Keratinocyte (primary cell): Measurements from ENCODE around the gene DSC3. TPM values are rescaled to one million over a fixed set of nuclear protein-coding genes. Genes with fewer than 3 reads are reported as not detected.
A peak's percentile ranks its signal among the peaks of the same experiment; 100 is the strongest.
"Not testable (repeated sequence)": the region's sequence is repeated elsewhere in the genome, so short reads cannot be mapped to it uniquely, and the experiment has no call there.

Experiments
- DNase-seq: peaks from one replicate; pipeline ENCODE4 v3.0.0-alpha.2; 2011; ENCODE audit warnings: low read depth, missing footprints, low spot score
- FAIRE-seq: peaks from 2 replicates; lab custom pipeline; 2011; peaks lifted over from hg19 to GRCh38; lab: Jason Lieb, UNC
- H2AFZ ChIP-seq: 2 replicates; pipeline ENCODE4 v1.6.0; 2012; ENCODE audit warnings: low read length, control low read depth, inconsistent platforms; ENCODE audit not compliant: control insufficient read depth
- H3K27ac ChIP-seq: 2 replicates; pipeline ENCODE4 v1.5.1; 2011; ENCODE audit warnings: low read length; ENCODE audit not compliant: control insufficient read depth, insufficient read depth
- H3K27me3 ChIP-seq: 3 replicates; pipeline ENCODE4 v1.6.0; 2011; ENCODE audit warnings: low read length; ENCODE audit not compliant: control insufficient read depth, insufficient read depth; ENCODE audit errors: extremely low read depth
- H3K36me3 ChIP-seq, 2 experiments: 2 replicates in 1 of 2; 3 replicates in 1 of 2; pipeline ENCODE4 v1.5.1; 2011; ENCODE audit warnings: low read length in 2 of 2, mild to moderate bottlenecking in 1 of 2; ENCODE audit not compliant: control insufficient read depth in 2 of 2, insufficient read depth in 2 of 2; ENCODE audit errors: extremely low read depth in 1 of 2
- H3K4me1 ChIP-seq: 3 replicates; pipeline ENCODE4 v1.5.1; 2011; ENCODE audit warnings: low read length; ENCODE audit not compliant: control insufficient read depth, insufficient read depth; ENCODE audit errors: extremely low read depth
- H3K4me2 ChIP-seq: 3 replicates; pipeline ENCODE4 v1.6.0; 2011; ENCODE audit warnings: low read depth, low read length; ENCODE audit not compliant: control insufficient read depth, insufficient read depth; ENCODE audit errors: extremely low read depth
- H3K4me3 ChIP-seq, 3 experiments: fragments of 200-600 bp in 1 of 3; sonication (generic) in 1 of 3; 2 replicates in 2 of 3; 3 replicates in 1 of 3; pipeline ENCODE4 v1.5.1; 2011 to 2016; ENCODE audit warnings: low read length in 3 of 3, mild to moderate bottlenecking in 3 of 3, control low read depth in 2 of 3, inconsistent platforms in 1 of 3, low read depth in 1 of 3, mixed read lengths in 1 of 3, mixed run types in 1 of 3, moderate library complexity in 1 of 3; ENCODE audit not compliant: control insufficient read depth in 2 of 3, insufficient read depth in 2 of 3; ENCODE audit errors: extremely low read depth in 1 of 3
- H3K79me2 ChIP-seq: 2 replicates; pipeline ENCODE4 v1.6.0; 2012; ENCODE audit warnings: low read length; ENCODE audit not compliant: control insufficient read depth, insufficient read depth
- H3K9ac ChIP-seq: 3 replicates; pipeline ENCODE4 v1.6.0; 2011; ENCODE audit warnings: low read length; ENCODE audit not compliant: control insufficient read depth, insufficient read depth; ENCODE audit errors: extremely low read depth
- H3K9me1 ChIP-seq: 3 replicates; pipeline ENCODE4 v1.6.0; 2011; ENCODE audit warnings: low read length; ENCODE audit not compliant: control insufficient read depth, insufficient read depth; ENCODE audit errors: extremely low read depth
- H3K9me3 ChIP-seq: 2 replicates; pipeline ENCODE4 v1.5.1; 2012; ENCODE audit warnings: low read depth, low read length; ENCODE audit not compliant: control insufficient read depth
- H4K20me1 ChIP-seq: 3 replicates; pipeline ENCODE4 v1.6.0; 2011; ENCODE audit warnings: low read length; ENCODE audit not compliant: control insufficient read depth, insufficient read depth; ENCODE audit errors: extremely low read depth
- CTCF ChIP-seq, 3 experiments: IDR thresholded peaks in 1 of 3; conservative IDR thresholded peaks in 1 of 3; optimal IDR thresholded peaks in 1 of 3; 2 replicates in 2 of 3; 3 replicates in 1 of 3; pipeline versions ENCODE3 to v1.5.1; 2011; ENCODE audit warnings: low read length in 3 of 3, mild to moderate bottlenecking in 3 of 3, moderate library complexity in 2 of 3, control low read depth in 1 of 3, inconsistent platforms in 1 of 3; ENCODE audit not compliant: insufficient read depth in 2 of 3; ENCODE audit errors: extremely low read depth in 1 of 3
- EZH2 ChIP-seq: IDR thresholded peaks from one replicate; pipeline ENCODE4 v1.6.1; 2012; ENCODE audit warnings: inconsistent platforms, mild to moderate bottlenecking, low read length, moderate library complexity
- dilution Hi-C: fragments of 300-500 bp; cut with MboI; formaldehyde crosslinking; loops from one replicate; pipeline ENCODE4 v1.7.0; 2020; ENCODE audit warnings: low sequenced_read_pairs; ENCODE audit not compliant: extremely low pct_ligation_motif_present
- polyA plus RNA-seq, 5 experiments: library from polyadenylated mRNA; depleted of rRNA in 3 of 5; stranded (reverse) in 3 of 5; stranded (forward) in 1 of 5; unstranded in 1 of 5; fragments of >200 nt; gene quantifications; 1 replicate in 1 of 5; 2 replicates in 3 of 5; 3 replicates in 1 of 5; pipeline versions ENCODE4 v1.2.1 to v1.2.3, GENCODE V29; 2011 to 2012; ENCODE audit warnings: missing spikeins in 2 of 5, low read depth in 1 of 5, low replicate concordance in 1 of 5

DSC3 gene
- polyA plus RNA-seq, 1 donor (not counting 4 experiments of a cell fraction or from before 2014, with no cell fraction given) = 116 TPM

DNA sequence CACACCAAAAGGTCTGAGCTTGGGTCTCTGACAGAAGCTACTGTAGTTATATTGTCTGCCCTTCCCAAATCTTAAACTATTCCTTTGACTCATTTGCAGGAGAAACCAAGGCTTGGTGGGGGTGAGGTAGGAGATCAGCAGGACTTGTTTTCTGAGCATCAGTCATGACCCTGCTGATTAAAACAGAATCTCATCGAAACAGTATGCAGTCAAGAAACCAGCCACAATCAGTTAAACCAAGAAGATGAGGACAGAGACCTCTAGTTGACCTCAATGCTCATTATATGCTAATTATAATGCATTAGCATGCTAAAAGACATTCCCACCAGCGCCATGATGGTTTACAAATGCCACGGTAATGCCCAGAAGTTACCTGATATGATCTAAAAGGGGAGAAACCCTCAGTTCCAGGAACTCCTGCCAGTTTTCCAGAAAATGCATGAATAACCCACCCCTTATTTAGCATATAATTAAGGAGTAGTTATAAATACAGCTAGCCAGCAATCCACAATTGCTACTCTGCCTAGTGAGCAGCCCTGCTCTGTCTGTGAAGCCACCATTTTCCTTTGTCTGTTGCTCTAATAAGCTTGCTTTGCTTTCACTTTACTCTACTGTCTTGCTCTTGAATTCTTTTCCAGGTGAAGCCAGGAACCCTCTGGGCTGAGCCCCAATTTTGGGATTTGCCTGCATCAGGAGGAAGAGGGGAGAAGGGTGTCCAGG is 26.7 kb downstream of the DSC3 start:
- DNase-seq (no peak), FAIRE-seq (peak; percentile 46)
- H3K4me3 ChIP-seq = no peak overlapping the region
- no peaks in the 10 kb centered on the region for H3K9me1 ChIP-seq
- H3K27me3 ChIP-seq = no peaks in the 10 kb centered on the region
- H3K4me1 ChIP-seq = peaks cover 7% of the 10 kb centered on the region
- no peak for TF ChIP-seq EZH2
- no peak for TF ChIP-seq CTCF (optimal IDR thresholded peaks at IDR 0.05 in 1 of 3, IDR thresholded peaks at IDR 0.05 in 1 of 3, conservative IDR thresholded peaks at IDR 0.05 in 1 of 3; ENCODE audit: extremely low read depth in 1 of 3, insufficient read depth in 2 of 3, low read length in 3 of 3)
- dilution Hi-C loops = no loop called here
- H3K79me2 ChIP-seq = peaks cover 3% of the 10 kb centered on the region
- H4K20me1 ChIP-seq = no peaks in the 10 kb centered on the region
- no peak overlapping the region for H3K27ac ChIP-seq
- no peak overlapping the region for H2AFZ ChIP-seq
- H3K36me3 ChIP-seq = peaks cover 20 to 24% of the 10 kb centered on the region in 2 experiments
- H3K4me2 ChIP-seq = no peak overlapping the region
- H3K9ac ChIP-seq = no peak overlapping the region
- no peaks in the 10 kb centered on the region for H3K9me3 ChIP-seq

- Histone ChIP-seq H3K4me1 (peaks cover 10% of the 10 kb centered on the region), H3K36me3 (peaks cover 8 to 18% of the 10 kb centered on the region in 2 experiments), H3K79me2 (peaks cover 15% of the 10 kb centered on the region)
- H3K9me1 ChIP-seq, dilution Hi-C loops, H3K27me3 ChIP-seq, H3K4me3 ChIP-seq, H3K9ac ChIP-seq, H3K9me3 ChIP-seq, H3K27ac ChIP-seq, H3K4me2 ChIP-seq, H2AFZ ChIP-seq, H4K20me1 ChIP-seq: not testable (repeated sequence)
- DNase-seq = peak; percentile 88
- FAIRE-seq = peak; percentile 94
Measured at GRCh38 chr18:31011455-31011854, 31.1 kb downstream of the DSC3 start.

- Histone ChIP-seq H3K9ac (no peak overlapping the region), H3K4me2 (no peak overlapping the region), H3K79me2 (peaks cover 12% of the 10 kb centered on the region), H3K27ac (peak overlapping the region; percentile 4), H3K4me3 (no peak overlapping the region), H2AFZ (no peak overlapping the region), H3K9me1 (no peaks in the 10 kb centered on the region), H3K27me3 (no peaks in the 10 kb centered on the region), H3K4me1 (peaks cover 10% of the 10 kb centered on the region), H3K9me3 (no peaks in the 10 kb centered on the region), H3K36me3 (peaks cover 6 to 15% of the 10 kb centered on the region in 2 experiments), H4K20me1 (no peaks in the 10 kb centered on the region)
- FAIRE-seq (no peak), DNase-seq (no peak)
- TF ChIP-seq EZH2 (no peak), CTCF (optimal IDR thresholded peaks at IDR 0.05 in 1 of 3, IDR thresholded peaks at IDR 0.05 in 1 of 3, conservative IDR thresholded peaks at IDR 0.05 in 1 of 3; ENCODE audit: extremely low read depth in 1 of 3, insufficient read depth in 2 of 3, low read length in 3 of 3) (no peak)
- dilution Hi-C loops = no loop called here
Measured at GRCh38 chr18:31010601-31011000, 31.9 kb downstream of the DSC3 start.
